Measurements from ENCODE around the gene PIH1D1.

PIH1D1 gene

DNA sequence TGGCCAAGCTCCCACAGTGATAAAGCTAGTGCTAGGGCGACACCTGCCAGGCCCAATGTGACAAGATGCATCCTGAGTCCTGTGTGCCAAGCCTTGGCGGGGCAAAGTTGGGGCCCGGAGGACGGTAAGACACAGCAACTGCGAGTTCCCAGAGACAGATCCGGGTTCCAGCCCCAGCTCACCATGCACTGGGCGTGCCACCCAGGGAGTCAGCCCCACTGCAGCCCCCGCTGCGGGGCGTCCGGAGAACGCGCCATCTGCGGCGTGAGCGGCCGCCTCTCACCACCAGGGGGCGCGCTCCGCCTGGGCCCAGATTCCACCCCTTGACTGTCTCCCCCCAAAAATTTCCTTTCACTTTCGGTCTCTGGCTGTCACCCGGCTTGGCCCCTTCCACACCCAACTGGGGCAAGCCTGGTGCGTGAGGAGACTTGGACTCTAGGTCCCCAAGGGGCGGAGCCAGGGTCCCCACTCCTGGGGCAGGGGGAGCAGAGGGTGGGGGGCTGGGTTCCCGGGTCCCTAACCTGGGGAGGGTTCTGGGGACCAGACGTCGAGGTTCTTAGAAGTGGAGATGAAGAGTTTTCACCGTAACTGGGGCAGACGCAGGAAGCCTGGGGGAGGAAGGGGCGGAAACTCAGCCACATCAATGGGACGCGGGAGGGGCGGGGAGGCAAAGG, 22.4 kb upstream of the PIH1D1 start, which contains the start of gene FLT3LG (continued):
- TF ChIP-seq, protein P1, sequence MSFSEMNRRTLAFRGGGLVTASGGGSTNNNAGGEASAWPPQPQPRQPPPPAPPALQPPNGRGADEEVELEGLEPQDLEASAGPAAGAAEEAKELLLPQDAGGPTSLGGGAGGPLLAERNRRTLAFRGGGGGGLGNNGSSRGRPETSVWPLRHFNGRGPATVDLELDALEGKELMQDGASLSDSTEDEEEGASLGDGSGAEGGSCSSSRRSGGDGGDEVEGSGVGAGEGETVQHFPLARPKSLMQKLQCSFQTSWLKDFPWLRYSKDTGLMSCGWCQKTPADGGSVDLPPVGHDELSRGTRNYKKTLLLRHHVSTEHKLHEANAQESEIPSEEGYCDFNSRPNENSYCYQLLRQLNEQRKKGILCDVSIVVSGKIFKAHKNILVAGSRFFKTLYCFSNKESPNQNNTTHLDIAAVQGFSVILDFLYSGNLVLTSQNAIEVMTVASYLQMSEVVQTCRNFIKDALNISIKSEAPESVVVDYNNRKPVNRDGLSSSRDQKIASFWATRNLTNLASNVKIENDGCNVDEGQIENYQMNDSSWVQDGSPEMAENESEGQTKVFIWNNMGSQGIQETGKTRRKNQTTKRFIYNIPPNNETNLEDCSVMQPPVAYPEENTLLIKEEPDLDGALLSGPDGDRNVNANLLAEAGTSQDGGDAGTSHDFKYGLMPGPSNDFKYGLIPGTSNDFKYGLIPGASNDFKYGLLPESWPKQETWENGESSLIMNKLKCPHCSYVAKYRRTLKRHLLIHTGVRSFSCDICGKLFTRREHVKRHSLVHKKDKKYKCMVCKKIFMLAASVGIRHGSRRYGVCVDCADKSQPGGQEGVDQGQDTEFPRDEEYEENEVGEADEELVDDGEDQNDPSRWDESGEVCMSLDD (tag by site-specific recombination; IDR thresholded peaks at IDR 0.05): peak; percentile 96
- peak; percentile 66; the same call in 1 of the 2 replicates for TF ChIP-seq ZNF324 (tag by site-specific recombination; IDR thresholded peaks at IDR 0.05)
- peak; percentile 69 for TF ChIP-seq ZXDB (tag by site-specific recombination; IDR thresholded peaks at IDR 0.05)
- no peak for TF ChIP-seq ZNF37A (tag by site-specific recombination; IDR thresholded peaks at IDR 0.05)
- no peak for TF ChIP-seq ZNF366 (tag by site-specific recombination; conservative IDR thresholded peaks at IDR 0.05)
- TF ChIP-seq ZNF132 (tag by site-specific recombination; IDR thresholded peaks at IDR 0.05; ENCODE audit: borderline replicate concordance): no peak
- no peak; the same call in 1 of the 2 replicates for TF ChIP-seq ZBTB17 (tag by site-specific recombination; IDR thresholded peaks at IDR 0.05)
- no peak for TF ChIP-seq ZNF114 (tag by site-specific recombination; IDR thresholded peaks at IDR 0.05)
- TF ChIP-seq ZFP41 (tag by site-specific recombination; IDR thresholded peaks at IDR 0.05; ENCODE audit: borderline replicate concordance): no peak
- no peak for TF ChIP-seq ZNF16 (tag by site-specific recombination; IDR thresholded peaks at IDR 0.05; ENCODE audit: low read depth)
- no peak; the same call in 1 of the 2 replicates for TF ChIP-seq ZNF600 (tag by site-specific recombination; IDR thresholded peaks at IDR 0.05)
- no peak for TF ChIP-seq ZNF169 (tag by site-specific recombination; IDR thresholded peaks at IDR 0.05)
- TF ChIP-seq SP2 (tag by site-specific recombination; IDR thresholded peaks at IDR 0.05): 0 out of 2 replicates have a peak, but pooled peaks have one; percentile 30
- TF ChIP-seq ZNF521 (tag by site-specific recombination; IDR thresholded peaks at IDR 0.05): no peak
- TF ChIP-seq KLF10 (tag by site-specific recombination; IDR thresholded peaks at IDR 0.05): no peak; the same call in 1 of the 2 replicates
- TF ChIP-seq ZBTB8A (tag by site-specific recombination; IDR thresholded peaks at IDR 0.05): peak; percentile 86
- TF ChIP-seq SALL2 (tag by site-specific recombination; IDR thresholded peaks at IDR 0.05; ENCODE audit: borderline replicate concordance): no peak
- TF ChIP-seq OVOL3 (tag by site-specific recombination; IDR thresholded peaks at IDR 0.05): no peak
- TF ChIP-seq ZNF561 (tag by site-specific recombination; IDR thresholded peaks at IDR 0.05; ENCODE audit: borderline replicate concordance): peak; percentile 79; the same call in 1 of the 2 replicates
- no peak for TF ChIP-seq TRIM28 (IDR thresholded peaks at IDR 0.05; ENCODE audit: borderline replicate concordance, low read length)
- no peak for TF ChIP-seq ZNF830 (tag by site-specific recombination; IDR thresholded peaks at IDR 0.05; ENCODE audit: low read depth)
- TF ChIP-seq, protein P2, sequence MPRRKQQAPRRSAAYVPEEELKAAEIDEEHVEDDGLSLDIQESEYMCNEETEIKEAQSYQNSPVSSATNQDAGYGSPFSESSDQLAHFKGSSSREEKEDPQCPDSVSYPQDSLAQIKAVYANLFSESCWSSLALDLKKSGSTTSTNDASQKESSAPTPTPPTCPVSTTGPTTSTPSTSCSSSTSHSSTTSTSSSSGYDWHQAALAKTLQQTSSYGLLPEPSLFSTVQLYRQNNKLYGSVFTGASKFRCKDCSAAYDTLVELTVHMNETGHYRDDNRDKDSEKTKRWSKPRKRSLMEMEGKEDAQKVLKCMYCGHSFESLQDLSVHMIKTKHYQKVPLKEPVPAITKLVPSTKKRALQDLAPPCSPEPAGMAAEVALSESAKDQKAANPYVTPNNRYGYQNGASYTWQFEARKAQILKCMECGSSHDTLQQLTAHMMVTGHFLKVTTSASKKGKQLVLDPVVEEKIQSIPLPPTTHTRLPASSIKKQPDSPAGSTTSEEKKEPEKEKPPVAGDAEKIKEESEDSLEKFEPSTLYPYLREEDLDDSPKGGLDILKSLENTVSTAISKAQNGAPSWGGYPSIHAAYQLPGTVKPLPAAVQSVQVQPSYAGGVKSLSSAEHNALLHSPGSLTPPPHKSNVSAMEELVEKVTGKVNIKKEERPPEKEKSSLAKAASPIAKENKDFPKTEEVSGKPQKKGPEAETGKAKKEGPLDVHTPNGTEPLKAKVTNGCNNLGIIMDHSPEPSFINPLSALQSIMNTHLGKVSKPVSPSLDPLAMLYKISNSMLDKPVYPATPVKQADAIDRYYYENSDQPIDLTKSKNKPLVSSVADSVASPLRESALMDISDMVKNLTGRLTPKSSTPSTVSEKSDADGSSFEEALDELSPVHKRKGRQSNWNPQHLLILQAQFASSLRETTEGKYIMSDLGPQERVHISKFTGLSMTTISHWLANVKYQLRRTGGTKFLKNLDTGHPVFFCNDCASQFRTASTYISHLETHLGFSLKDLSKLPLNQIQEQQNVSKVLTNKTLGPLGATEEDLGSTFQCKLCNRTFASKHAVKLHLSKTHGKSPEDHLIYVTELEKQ (tag by site-specific recombination; IDR thresholded peaks at IDR 0.05; ENCODE audit: borderline replicate concordance): no peak
- TF ChIP-seq ZNF792 (tag by site-specific recombination; IDR thresholded peaks at IDR 0.05): no peak
- no peak for TF ChIP-seq HOXD13 (CRISPR knock-in tag; IDR thresholded peaks at IDR 0.05; ENCODE audit: borderline replicate concordance)
- no peak for TF ChIP-seq ZNF311 (tag by site-specific recombination; IDR thresholded peaks at IDR 0.05; ENCODE audit: borderline replicate concordance)
- no peak; the same call in 1 of the 2 replicates for TF ChIP-seq ZNF580 (tag by site-specific recombination; IDR thresholded peaks at IDR 0.05)
- TF ChIP-seq ZNF146 (tag by site-specific recombination; IDR thresholded peaks at IDR 0.05): no peak
- no peak for TF ChIP-seq ZNF174 (tag by site-specific recombination; IDR thresholded peaks at IDR 0.05)
